Stimulated activated CD8-positive, alpha-beta memory T cell treated with anti-CD3 and anti-CD28 coated beads, Interleukin-2, amount 100 ng/mL, for 48 hours (primary cell): ENCODE data around the gene ARAP2.

ENCODE experiments used
- DNase-seq, 2 donors: peaks; one replicate each; pipeline ENCODE4 v3.0.0-alpha.2; 2020; ENCODE audit warnings: low read depth in 2 of 2

Gene ARAP2

GRCh38 chr4:36111172-36111571 is 133.1 kb downstream of the ARAP2 start:
- no peak for DNase-seq

GRCh38 chr4:36099509-36099908 is 144.8 kb downstream of the ARAP2 start:
- DNase-seq, result no peak

DNA sequence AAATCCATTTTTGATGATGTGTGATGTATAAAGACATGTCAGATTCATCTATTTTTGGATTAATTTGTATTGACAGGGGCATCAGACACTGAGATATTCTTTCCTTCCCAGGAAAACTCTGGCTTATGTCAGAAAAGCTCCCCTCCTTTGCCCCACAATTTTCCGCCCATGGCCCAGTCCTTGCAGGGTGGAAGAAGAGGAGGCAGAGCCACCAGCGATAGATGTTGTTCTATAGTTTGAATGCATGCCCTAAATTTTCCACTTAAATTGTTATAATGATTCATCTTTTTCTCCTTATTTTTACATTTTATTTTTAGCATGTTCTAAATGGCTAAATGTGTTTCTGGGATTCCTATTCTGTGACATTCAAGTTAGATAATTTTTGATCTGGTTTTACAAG is 149.3 kb downstream of the ARAP2 start:
- DNase-seq, result no peak

GRCh38 chr4:36091997-36092396 is 152.3 kb downstream of the ARAP2 start:
- no peak for DNase-seq

DNA sequence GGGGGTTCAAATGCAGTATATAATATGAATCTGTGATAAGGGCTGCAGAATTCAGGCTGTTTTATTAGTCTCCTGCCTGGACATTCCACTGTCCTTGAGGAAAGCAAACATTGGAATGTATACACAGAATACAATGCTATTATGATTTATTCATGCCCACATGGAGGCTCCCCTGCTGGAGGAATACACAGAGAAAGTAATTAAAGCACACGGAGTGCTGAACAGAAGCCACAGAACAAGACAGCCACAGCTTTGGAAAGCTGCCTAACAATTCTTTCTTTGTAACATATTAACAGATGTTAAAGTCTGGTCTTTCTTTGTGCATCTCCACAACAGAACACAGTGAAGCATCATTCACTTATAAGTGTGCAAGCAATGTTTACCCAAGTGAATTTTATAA is 155.8 kb downstream of the ARAP2 start:
- DNase-seq, result no peak

DNA sequence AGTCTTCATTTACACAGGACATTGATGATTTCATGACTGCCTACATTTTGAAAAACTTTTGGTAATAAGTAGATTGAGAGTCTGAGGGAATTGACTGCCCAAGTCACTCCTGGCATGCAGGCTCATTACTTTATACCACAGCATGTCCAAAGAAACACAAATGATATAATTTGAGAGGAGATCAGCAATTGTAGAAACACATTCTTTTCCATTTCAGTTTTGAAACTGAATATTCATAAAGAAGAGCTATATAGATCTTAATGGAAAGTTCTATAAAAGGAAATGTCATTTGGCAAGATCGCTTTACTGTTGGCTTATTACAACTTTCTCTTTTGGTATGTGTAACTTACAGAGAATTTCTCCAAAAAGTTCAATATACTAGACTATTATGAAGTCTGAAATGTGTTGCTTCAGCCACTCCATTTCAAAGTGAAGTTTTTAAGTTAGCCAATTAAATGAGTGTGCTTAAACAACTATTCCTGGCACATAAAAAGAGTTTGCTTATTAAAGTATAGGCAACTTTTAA is 158.0 kb downstream of the ARAP2 start:
- DNase-seq, result no peak

- DNase-seq, result no peak
These were observed 161.5 kb downstream of the ARAP2 start for GRCh38 chr4:36082817-36083216.

GRCh38 chr4:36081185-36081584 is 163.1 kb downstream of the ARAP2 start:
- no peak for DNase-seq

GRCh38 chr4:36079666-36080065 is 164.6 kb downstream of the ARAP2 start:
- DNase-seq, result no peak

DNA sequence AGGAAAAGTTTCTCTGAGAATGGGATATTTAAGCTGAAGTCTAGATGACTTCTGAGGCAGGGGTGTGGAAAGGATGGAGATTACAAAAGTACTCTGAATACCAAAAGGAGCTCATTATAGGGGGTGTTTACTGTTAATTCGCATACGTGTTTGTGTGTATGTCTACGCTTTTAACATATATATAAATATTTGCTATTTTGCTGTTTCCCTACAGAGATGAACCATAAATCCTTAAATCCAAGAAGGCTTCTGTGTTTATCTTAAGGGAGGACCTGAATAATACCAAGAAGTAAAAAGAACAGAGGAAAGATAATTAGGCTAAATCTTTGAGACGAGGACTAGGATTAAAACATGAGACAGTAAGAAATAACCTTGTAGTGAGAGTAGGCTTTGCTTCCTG is 166.0 kb downstream of the ARAP2 start:
- DNase-seq, result no peak

GRCh38 chr4:36072529-36072928 is 171.8 kb downstream of the ARAP2 start:
- no peak for DNase-seq

DNA sequence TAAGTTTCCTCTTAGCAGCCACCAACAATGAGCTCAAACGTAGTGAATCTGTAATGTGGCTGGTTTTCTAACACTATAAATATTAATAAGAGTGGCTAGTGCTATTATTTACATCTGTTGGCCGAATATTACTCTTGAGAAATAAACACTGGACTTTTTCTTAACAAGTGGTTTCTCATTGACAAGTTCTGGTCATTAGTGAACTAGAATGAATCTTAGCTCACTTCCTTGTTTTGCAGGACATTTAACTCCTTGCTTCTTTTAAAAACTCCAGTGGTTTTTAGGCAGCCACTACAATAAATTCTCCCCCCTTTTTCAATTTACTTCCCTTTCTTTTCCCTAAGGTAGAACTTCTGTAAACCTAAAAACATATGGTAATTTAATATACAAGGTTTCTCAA is 177.2 kb downstream of the ARAP2 start:
- DNase-seq, result no peak

GRCh38 chr4:36065274-36065871 is 178.9 kb downstream of the ARAP2 start:
- DNase-seq, result no peak

- DNase-seq, result no peak
These were observed 180.2 kb downstream of the ARAP2 start for GRCh38 chr4:36064117-36064516.

DNA sequence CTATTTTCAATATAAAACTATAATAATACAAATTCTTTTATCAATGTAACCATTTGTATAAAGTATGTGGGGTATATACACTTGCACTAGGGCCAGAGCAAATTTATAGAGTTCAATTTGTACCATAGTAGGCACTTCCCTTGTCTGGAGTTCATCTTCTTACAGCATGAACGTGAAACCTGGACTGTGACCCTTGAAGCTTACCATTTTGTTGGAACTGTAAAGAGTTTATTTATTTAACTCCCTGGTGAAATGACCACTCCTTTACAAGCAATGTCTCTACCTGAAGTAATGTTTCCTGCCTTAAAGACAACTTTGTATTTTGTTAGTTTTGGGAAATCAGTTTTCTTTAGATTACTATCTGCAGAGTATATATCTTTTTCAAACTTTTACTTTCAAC is 188.2 kb downstream of the ARAP2 start:
- no peak for DNase-seq

DNA sequence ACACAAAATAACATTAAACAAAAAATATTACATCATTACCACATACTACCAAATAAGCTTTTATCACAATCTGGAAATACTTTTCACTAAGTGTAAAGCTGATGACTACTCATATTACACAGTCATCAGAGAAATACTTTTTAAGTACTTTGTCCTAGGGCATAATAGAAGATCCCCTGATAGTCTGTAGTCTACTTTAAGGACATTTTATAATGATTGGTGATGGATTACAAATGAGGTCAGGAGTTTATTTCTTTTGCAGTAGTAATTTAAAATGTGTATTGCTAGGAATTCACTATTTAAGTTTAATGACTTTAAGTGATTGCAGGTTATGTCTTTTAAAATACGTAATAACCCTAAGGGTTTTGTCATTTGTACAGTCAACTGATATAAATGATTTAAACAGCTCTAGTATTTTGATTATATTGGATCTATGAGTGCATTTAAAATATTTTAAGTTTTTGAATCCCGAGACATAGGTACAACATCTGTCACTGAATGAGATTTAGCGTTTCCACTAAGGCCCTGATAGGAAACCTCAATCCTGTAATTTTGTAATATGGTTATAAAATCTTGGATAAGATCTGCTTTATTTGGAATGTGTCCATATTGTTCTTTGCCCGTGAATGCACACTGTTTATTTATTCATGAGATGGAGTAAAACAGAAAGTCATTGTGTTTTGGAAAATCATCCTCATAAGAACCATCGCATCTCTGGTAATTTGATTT is 189.5 kb downstream of the ARAP2 start:
- no peak for DNase-seq

DNA sequence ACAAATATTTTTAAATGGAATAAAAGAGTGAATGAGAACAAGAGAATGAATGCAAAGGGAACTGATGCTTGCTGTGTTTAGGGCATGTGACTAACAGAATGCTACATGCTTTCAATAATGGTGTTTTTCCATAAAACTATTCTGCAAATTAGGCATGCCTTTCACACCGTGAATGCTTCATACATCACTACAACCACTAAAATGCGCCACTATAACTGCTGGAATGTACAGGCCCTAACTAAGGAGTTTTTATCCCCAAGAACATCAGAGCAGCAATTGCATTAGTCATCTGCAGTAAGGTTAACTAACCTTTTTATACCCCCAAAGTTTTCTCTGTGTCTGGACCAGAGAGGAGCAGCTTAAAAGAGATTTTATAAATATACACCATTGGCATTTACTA is 190.4 kb downstream of the ARAP2 start:
- no peak for DNase-seq

- no peak for DNase-seq
These were observed 192.7 kb downstream of the ARAP2 start for GRCh38 chr4:36051634-36052033.

- DNase-seq, result no peak
These were observed 198.3 kb downstream of the ARAP2 start for GRCh38 chr4:36046026-36046425.

GRCh38 chr4:36043901-36044300 is 200.4 kb downstream of the ARAP2 start:
- DNase-seq, result no peak

- no peak for DNase-seq
These were observed 201.1 kb downstream of the ARAP2 start for GRCh38 chr4:36043241-36043640.

GRCh38 chr4:36042122-36042970 is 202.0 kb downstream of the ARAP2 start:
- no peak for DNase-seq

DNA sequence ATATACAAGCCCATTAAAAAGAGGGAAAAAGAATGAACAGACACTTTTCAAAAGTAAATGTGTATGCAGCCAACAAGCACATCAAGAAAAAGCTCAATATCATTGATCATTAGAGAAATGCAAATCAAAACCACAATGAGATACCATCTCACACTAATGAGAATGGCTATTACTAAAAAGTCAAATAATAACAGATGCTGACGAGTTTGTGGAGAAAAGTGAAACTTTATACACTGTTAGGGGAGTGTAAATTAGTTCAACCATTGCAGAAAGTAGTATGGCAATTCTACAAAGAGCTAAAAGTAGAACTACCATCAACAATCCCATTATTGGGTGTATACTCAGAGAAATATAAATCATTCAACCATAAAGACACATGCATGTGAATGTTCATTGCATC is 203.0 kb downstream of the ARAP2 start:
- DNase-seq, result no peak
